IMR-90 (cell line): ENCODE measurements around the gene PMF1. TPM values are rescaled to one million over a fixed set of nuclear protein-coding genes. Genes with fewer than 3 reads are reported as not detected.

Experiments used
- ATAC-seq: fragments of 200-7000 bp; cut with Tn5 transposase; 2 replicates; pipeline ENCODE4 v1.9.1; 2020; ENCODE audit warnings: low read depth, mild to moderate bottlenecking, moderate library complexity
- BruUV-seq: library from RNA; stranded (reverse); fragments of 400-500 nt; replicated peaks from 2 replicates; lab custom pipeline; 2021; lab: Mats Ljungman, UMichigan
- CTCF ChIA-PET: fragments of 300-600 bp; formaldehyde crosslinking; extraction: SDS; loops from one replicate; lab custom pipeline; 2021; ENCODE audit warnings: antibody characterized with exemption; lab: Yijun Ruan, JAX
- POLR2A ChIA-PET: fragments of 300-600 bp; sonication (Branson Sonifier 250); formaldehyde crosslinking; loops from one replicate; lab custom pipeline; 2022; ENCODE audit warnings: antibody characterized with exemption; ENCODE audit not compliant: unreplicated experiment; lab: Charles Lee
- DNase-seq: peaks from one replicate; pipeline ENCODE4 v3.0.0; 2013
- H2AFZ ChIP-seq: replicated peaks from 2 replicates; pipeline ENCODE3; 2013; ENCODE audit warnings: low read length, mild to moderate bottlenecking; ENCODE audit not compliant: poor library complexity
- H2AK5ac ChIP-seq: 2 replicates; pipeline ENCODE4 v1.6.1; 2013; ENCODE audit warnings: low read depth, low read length, inconsistent platforms
- H2AK9ac ChIP-seq: replicated peaks from 2 replicates; pipeline ENCODE3; 2013; ENCODE audit warnings: mild to moderate bottlenecking, low read depth, low read length, moderate library complexity; ENCODE audit not compliant: poor library complexity
- H2BK120ac ChIP-seq: 2 replicates; pipeline ENCODE4 v1.6.1; 2013; ENCODE audit warnings: low read depth, low read length, inconsistent platforms
- H2BK15ac ChIP-seq: 3 replicates; pipeline ENCODE4 v1.6.1; 2013; ENCODE audit warnings: low read depth, low read length, inconsistent platforms
- H2BK20ac ChIP-seq: 2 replicates; pipeline ENCODE4 v1.6.1; 2013; ENCODE audit warnings: low read depth, mild to moderate bottlenecking, inconsistent platforms, low read length, moderate library complexity
- H2BK5ac ChIP-seq: 2 replicates; pipeline ENCODE4 v1.6.1; 2013; ENCODE audit warnings: mild to moderate bottlenecking, low read depth, low read length, inconsistent platforms; ENCODE audit not compliant: poor library complexity, severe bottlenecking
- H3K14ac ChIP-seq: replicated peaks from 2 replicates; pipeline ENCODE4 v1.6.1; 2013; ENCODE audit warnings: low read depth, low read length, inconsistent platforms
- H3K18ac ChIP-seq: 2 replicates; pipeline ENCODE4 v1.6.1; 2013; ENCODE audit warnings: low read depth, low read length, control low read depth
- H3K23ac ChIP-seq: 2 replicates; pipeline ENCODE4 v1.6.1; 2013; ENCODE audit warnings: low read depth, low read length, inconsistent platforms
- H3K27ac ChIP-seq: 2 replicates; pipeline ENCODE4 v1.5.1; 2013; ENCODE audit warnings: mild to moderate bottlenecking, control low read depth, low read length; ENCODE audit not compliant: insufficient read depth
- H3K27me3 ChIP-seq: 2 replicates; pipeline ENCODE4 v1.6.1; 2013; ENCODE audit warnings: low read length; ENCODE audit not compliant: control insufficient read depth, insufficient read depth
- H3K36me3 ChIP-seq: 2 replicates; pipeline ENCODE4 v1.6.1; 2013; ENCODE audit warnings: low read length, mixed read lengths; ENCODE audit not compliant: control insufficient read depth, insufficient read depth
- H3K4ac ChIP-seq: 2 replicates; pipeline ENCODE4 v1.6.1; 2013; ENCODE audit warnings: low read depth, low read length, inconsistent platforms
- H3K4me1 ChIP-seq: 2 replicates; pipeline ENCODE4 v1.6.1; 2013; ENCODE audit warnings: low read length, mixed read lengths; ENCODE audit not compliant: control insufficient read depth, insufficient read depth
- H3K4me2 ChIP-seq: 2 replicates; pipeline ENCODE4 v1.6.1; 2013; ENCODE audit warnings: low read depth, mild to moderate bottlenecking, control low read depth, low read length, moderate library complexity
- H3K4me3 ChIP-seq: 2 replicates; pipeline ENCODE4 v1.5.1; 2013; ENCODE audit warnings: low read depth, mild to moderate bottlenecking, control low read depth, low read length, moderate library complexity; ENCODE audit not compliant: insufficient read depth
- H3K56ac ChIP-seq: 2 replicates; pipeline ENCODE4 v1.6.1; 2013; ENCODE audit warnings: low read length, inconsistent platforms; ENCODE audit not compliant: insufficient read depth; ENCODE audit errors: extremely low read depth
- H3K79me1 ChIP-seq, 2 experiments: 2 replicates each; pipeline ENCODE4 v1.6.1; 2013; ENCODE audit warnings: low read length in 2 of 2, inconsistent platforms in 1 of 2, low read depth in 1 of 2
- H3K9ac ChIP-seq: 2 replicates; pipeline ENCODE4 v1.6.1; 2013; ENCODE audit warnings: low read depth, low read length, control low read depth
- H3K9me1 ChIP-seq: 2 replicates; pipeline ENCODE4 v1.6.1; 2013; ENCODE audit warnings: low read length, inconsistent platforms; ENCODE audit not compliant: insufficient read depth
- H3K9me3 ChIP-seq: 2 replicates; pipeline ENCODE4 v1.6.1; 2013; ENCODE audit warnings: low read length; ENCODE audit not compliant: control insufficient read depth, insufficient read depth
- H4K20me1 ChIP-seq: 2 replicates; pipeline ENCODE4 v1.6.1; 2013; ENCODE audit warnings: low read length, inconsistent platforms; ENCODE audit not compliant: insufficient read depth
- H4K5ac ChIP-seq: 2 replicates; pipeline ENCODE4 v1.6.1; 2013; ENCODE audit warnings: mild to moderate bottlenecking, low read depth, low read length, control low read depth
- H4K8ac ChIP-seq, 2 experiments: 2 replicates each; pipeline ENCODE4 v1.6.1; 2013; ENCODE audit warnings: low read depth in 2 of 2, low read length in 2 of 2, control low read depth in 1 of 2, inconsistent platforms in 1 of 2
- H4K91ac ChIP-seq: 2 replicates; pipeline ENCODE4 v1.6.1; 2013; ENCODE audit warnings: low read depth, low read length, inconsistent platforms; ENCODE audit not compliant: insufficient read depth
- BHLHE40 ChIP-seq: fragments of 150-350 bp; IDR thresholded peaks from 2 replicates; pipeline ENCODE4 v1.6.1; 2016; ENCODE audit warnings: mild to moderate bottlenecking, low read depth, low read length
- CEBPB ChIP-seq: IDR thresholded peaks from 2 replicates; pipeline ENCODE4 v1.6.1; 2012; ENCODE audit warnings: low read depth, low read length, improper control_type of control experiment
- CHD1 ChIP-seq: IDR thresholded peaks from 2 replicates; pipeline ENCODE4 v1.6.1; 2012; ENCODE audit warnings: low read depth, low read length, improper control_type of control experiment
- CTCF ChIP-seq: conservative IDR thresholded peaks from 2 replicates; pipeline ENCODE4 v1.5.1; 2012; ENCODE audit warnings: mild to moderate bottlenecking, low read depth, low read length, improper control_type of control experiment
- ELK1 ChIP-seq: fragments of 150-350 bp; IDR thresholded peaks from 2 replicates; pipeline ENCODE4 v1.6.1; 2016; ENCODE audit warnings: low read depth, mild to moderate bottlenecking, low read length, moderate library complexity, borderline replicate concordance
- FOS ChIP-seq: fragments of 150-350 bp; IDR thresholded peaks from 2 replicates; pipeline ENCODE4 v1.6.1; 2016; ENCODE audit warnings: low read depth, low read length
- MAFK ChIP-seq: IDR thresholded peaks from 2 replicates; pipeline ENCODE4 v1.6.1; 2012; ENCODE audit warnings: low read depth, low read length, improper control_type of control experiment
- MAZ ChIP-seq: IDR thresholded peaks from 2 replicates; pipeline ENCODE4 v1.6.1; 2012; ENCODE audit warnings: low read depth, mild to moderate bottlenecking, low read length, improper control_type of control experiment, moderate library complexity, borderline replicate concordance
- MXI1 ChIP-seq: IDR thresholded peaks from 2 replicates; pipeline ENCODE4 v1.6.1; 2012; ENCODE audit warnings: low read depth, mild to moderate bottlenecking, low read length, moderate library complexity, borderline replicate concordance
- NFE2L2 ChIP-seq: fragments of 150-350 bp; IDR thresholded peaks from 2 replicates; pipeline ENCODE4 v1.6.1; 2016; ENCODE audit warnings: low read depth, mild to moderate bottlenecking, low read length
- POLR2A ChIP-seq: IDR thresholded peaks from 2 replicates; pipeline ENCODE4 v1.6.1; 2012; ENCODE audit warnings: mild to moderate bottlenecking, low read depth, low read length
- RAD21 ChIP-seq: IDR thresholded peaks from 2 replicates; pipeline ENCODE4 v1.6.1; 2012; ENCODE audit warnings: low read length, improper control_type of control experiment
- RCOR1 ChIP-seq: IDR thresholded peaks from 2 replicates; pipeline ENCODE4 v1.6.1; 2012; ENCODE audit warnings: mild to moderate bottlenecking, low read length, improper control_type of control experiment; ENCODE audit not compliant: insufficient replicate concordance
- RFX5 ChIP-seq: IDR thresholded peaks from 2 replicates; pipeline ENCODE4 v1.8.0; 2012; ENCODE audit warnings: low read depth, mild to moderate bottlenecking, low read length, moderate library complexity
- SMC3 ChIP-seq: fragments of 150-350 bp; IDR thresholded peaks from 2 replicates; pipeline ENCODE4 v1.6.1; 2016; ENCODE audit warnings: low read depth, mild to moderate bottlenecking, antibody characterized with exemption, low read length, moderate library complexity
- USF2 ChIP-seq: fragments of 150-350 bp; IDR thresholded peaks from 2 replicates; pipeline ENCODE4 v1.6.1; 2017; ENCODE audit warnings: mild to moderate bottlenecking, antibody characterized with exemption, low read length, low read depth
- WGBS, 2 experiments: methylation state at CpG; one replicate each; pipeline versions ENCODE4 v1.1.5 to v1.1.7; 2013; ENCODE audit warnings: missing lambda C conversion rate in 2 of 2; ENCODE audit not compliant: insufficient read length in 1 of 2; ENCODE audit errors: extremely low coverage in 2 of 2; 5-methylcytosine and 5-hydroxymethylcytosine counted together
- dilution Hi-C: fragments of 300-500 bp; cut with HindIII; formaldehyde crosslinking; loops from one replicate; pipeline ENCODE4 v1.14.3; 2018; ENCODE audit warnings: low sequenced_read_pairs; ENCODE audit not compliant: unreplicated experiment
- in situ Hi-C: fragments of 300-500 bp; cut with MboI; formaldehyde crosslinking; loops from 3 replicates; pipeline ENCODE4 v1.14.3; 2019; ENCODE audit warnings: low sequenced_read_pairs, inconsistent platforms, mixed read lengths
- intact Hi-C: fragments of 100-400 bp; cut with micrococcal nuclease; formaldehyde crosslinking; loops from 2 replicates; pipeline ENCODE4 v1.10.0; 2022
- polyA plus RNA-seq, 3 experiments: library from polyadenylated mRNA; depleted of rRNA; stranded (reverse); fragments of >200 nt; gene quantifications; 2 replicates each; pipeline ENCODE4 v1.2.3, GENCODE V29; 2012; ENCODE audit warnings: low replicate concordance in 1 of 3
- total RNA-seq: library from RNA; depleted of rRNA; stranded (reverse); fragments of >200 nt; gene quantifications from 2 replicates; pipeline ENCODE4 v1.2.3, GENCODE V29; 2012

The PMF1 gene
- total and polyA plus RNA-seq, 2 of the 4 experiments (the other 2 are of a cell fraction) = 54.8 to 73.4 TPM

- no peaks in the 10 kb centered on the region for H3K27me3 ChIP-seq
- no peak overlapping the region for H2BK120ac ChIP-seq
- H3K14ac ChIP-seq = no peak overlapping the region
- dilution Hi-C loops (no loop called here), in situ Hi-C loops (no loop called here), intact Hi-C loops (no loop called here)
- 0 out of 2 replicates have a peak, but pooled peaks cover 3% of the 10 kb centered on the region for H4K20me1 ChIP-seq
- no peak overlapping the region for H4K8ac ChIP-seq
- no peak overlapping the region for H3K56ac ChIP-seq
- no TSS peak for BruUV-seq
- TF ChIP-seq POLR2A (no peak), MAFK (no peak), SMC3 (no peak), BHLHE40 (no peak), CEBPB (no peak), RAD21 (no peak), ELK1 (no peak), NFE2L2 (no peak), CTCF (no peak), CHD1 (no peak), RFX5 (no peak), RCOR1 (no peak), MXI1 (no peak), MAZ (no peak), FOS (no peak), USF2 (no peak)
- no peak overlapping the region for H3K4me2 ChIP-seq
- no peak overlapping the region for H2AK5ac ChIP-seq
- H2AK9ac ChIP-seq = peak overlapping the region; percentile 13
- 100% methylated on average over 2 of the region's 3 CpGs; no CpG with 5 or more reads in 1 of the 2 experiments for WGBS, 2 experiments
- H3K79me1 ChIP-seq = peaks cover 6 to 16% of the 10 kb centered on the region in 2 experiments; a peak in 3 of 4 replicates
- DNase-seq = no peak
- no peak overlapping the region for H4K5ac ChIP-seq
- H3K9ac ChIP-seq = no peak overlapping the region
- no peak overlapping the region for H3K23ac ChIP-seq
- no peak overlapping the region for H2BK15ac ChIP-seq
- H3K9me1 ChIP-seq = no peaks in the 10 kb centered on the region
- H2AFZ ChIP-seq = no peak overlapping the region
- no peak for ATAC-seq
- H3K9me3 ChIP-seq = no peaks in the 10 kb centered on the region
- no peak overlapping the region for H3K4me3 ChIP-seq
- no peak overlapping the region for H4K91ac ChIP-seq
- peaks cover 74% of the 10 kb centered on the region for H3K36me3 ChIP-seq
- no peak overlapping the region for H2BK20ac ChIP-seq
- H3K18ac ChIP-seq = no peak overlapping the region
- POLR2A ChIA-PET = no interaction called here
- H2BK5ac ChIP-seq = no peak overlapping the region
- CTCF ChIA-PET = no interaction called here
- no peak overlapping the region for H3K27ac ChIP-seq
- H3K4me1 ChIP-seq = no peaks in the 10 kb centered on the region
- H3K4ac ChIP-seq = no peak overlapping the region
Observed at GRCh38 chr1:156253634-156254033, 40.8 kb downstream of the PMF1 start.
